Activated CD4-positive, alpha-beta memory T cell treated with anti-CD3 and anti-CD28 coated beads, Interleukin-2, amount 10 ng/mL, durations not matched to agents 7 days and 5 days (primary cell): ENCODE measurements around the gene USP6NL. TPM values are rescaled to one million over a fixed set of nuclear protein-coding genes. Genes with fewer than 3 reads are reported as not detected.

Source experiments
- CTCF ChIA-PET: fragments of 350-600 bp; sonication (Branson Sonifier 250); formaldehyde crosslinking; loops from one replicate; lab custom pipeline; 2021; ENCODE audit warnings: antibody characterized with exemption, inconsistent platforms; lab: Charles Lee
- POLR2A ChIA-PET: fragments of 350-600 bp; sonication (Branson Sonifier 250); formaldehyde crosslinking; loops from one replicate; lab custom pipeline; 2021; ENCODE audit warnings: antibody characterized with exemption; lab: Charles Lee
- DNase-seq: peaks from one replicate; pipeline ENCODE4 v3.0.0-alpha.2; 2020
- H3K27ac Mint-ChIP-seq: one replicate; pipeline ENCODE4 v1.8.0; 2021; ENCODE audit warnings: mild to moderate bottlenecking, mixed read lengths
- H3K27me3 Mint-ChIP-seq: one replicate; pipeline ENCODE4 v1.8.0; 2021; ENCODE audit warnings: mixed read lengths
- H3K36me3 Mint-ChIP-seq: one replicate; pipeline ENCODE4 v1.8.0; 2021; ENCODE audit warnings: low read depth, mixed read lengths
- H3K4me1 Mint-ChIP-seq: one replicate; pipeline ENCODE4 v1.8.0; 2021; ENCODE audit warnings: mixed read lengths
- H3K4me3 Mint-ChIP-seq: one replicate; pipeline ENCODE4 v1.8.0; 2021; ENCODE audit warnings: mild to moderate bottlenecking, mixed read lengths
- H3K9me3 Mint-ChIP-seq: one replicate; pipeline ENCODE4 v1.8.0; 2021; ENCODE audit warnings: mixed read lengths
- total RNA-seq, 2 experiments: library from RNA; stranded (reverse); gene quantifications; one replicate each; pipeline ENCODE4 v1.2.3, GENCODE V29; 2021

The USP6NL gene
- total RNA-seq, 2 experiments from 2014 or later = 0.80 to 0.83 TPM

GRCh38 chr10:11530806-11531205, 80.6 kb downstream of the USP6NL start:
- H3K36me3 Mint-ChIP-seq = no peaks in the 10 kb centered on the region
- H3K4me1 Mint-ChIP-seq = peaks cover 8% of the 10 kb centered on the region
- ChIA-PET POLR2A (no interaction called here), CTCF (interaction anchor here (0.6 to 1.6 kb wide), 4 partner anchors 9 to 1980 kb away, joined by 3 to 5 read pairs (median 4); no protein-coding TSS in a partner anchor)
- no peaks in the 10 kb centered on the region for H3K9me3 Mint-ChIP-seq
- no peak for DNase-seq
- H3K27ac Mint-ChIP-seq = no peak overlapping the region
- H3K27me3 Mint-ChIP-seq = peaks cover 9% of the 10 kb centered on the region
- H3K4me3 Mint-ChIP-seq = no peak overlapping the region

DNA sequence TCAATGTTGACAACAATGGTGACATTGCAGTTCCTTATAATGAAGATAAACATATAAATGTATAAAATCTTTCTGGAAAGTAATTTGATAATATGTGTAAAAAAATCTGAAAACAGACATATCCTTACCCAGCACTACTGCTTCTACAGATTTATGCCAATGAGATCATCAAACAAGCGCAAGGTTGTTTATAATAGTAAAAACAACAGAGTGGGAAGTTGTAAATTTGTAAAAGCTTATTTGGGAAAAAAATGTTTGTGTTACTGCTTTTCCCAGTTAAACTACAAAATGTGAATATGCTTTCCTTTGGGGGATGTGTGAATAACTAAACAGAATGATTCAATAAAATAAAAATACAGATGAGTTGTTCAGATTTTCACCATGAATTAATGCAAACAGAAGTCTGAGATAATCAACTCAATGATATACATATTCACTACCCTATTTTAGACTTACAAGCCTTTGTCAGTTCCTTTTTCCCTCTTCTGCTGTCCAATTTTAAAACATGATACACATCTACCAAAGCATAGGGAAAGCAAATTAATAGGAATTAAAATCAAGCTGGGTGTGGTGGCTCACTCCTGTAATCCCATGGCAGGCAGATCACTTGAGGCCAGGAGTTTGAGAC, 82.1 kb downstream of the USP6NL start:
- Mint-ChIP-seq H3K27ac (no peak overlapping the region), H3K9me3 (no peaks in the 10 kb centered on the region), H3K4me1 (peaks cover 8% of the 10 kb centered on the region), H3K27me3 (peaks cover 5% of the 10 kb centered on the region), H3K36me3 (no peaks in the 10 kb centered on the region), H3K4me3 (no peak overlapping the region)
- CTCF ChIA-PET = no interaction called here
- no peak for DNase-seq
- POLR2A ChIA-PET = no interaction called here

DNA sequence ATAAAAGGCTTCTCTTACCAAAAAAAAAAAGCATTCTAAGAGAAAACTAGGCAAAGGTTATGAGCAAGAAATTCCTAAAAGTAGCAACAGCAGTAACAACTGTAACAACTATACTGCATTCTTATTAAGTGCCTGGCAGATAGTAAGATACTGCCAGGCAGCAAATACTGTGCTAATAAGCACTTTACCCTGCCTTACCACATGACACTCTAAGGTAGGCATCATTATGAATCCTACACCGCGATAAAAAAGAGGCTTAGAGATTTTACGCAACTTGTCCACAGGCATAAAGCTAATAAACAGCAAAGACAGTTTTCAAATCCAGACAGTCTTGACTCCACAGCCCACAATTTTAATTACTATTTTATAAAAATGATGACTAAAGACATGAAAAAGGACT, 83.2 kb downstream of the USP6NL start:
- Mint-ChIP-seq H3K27me3 (peaks cover 4% of the 10 kb centered on the region), H3K4me3 (no peak overlapping the region), H3K4me1 (peaks cover 8% of the 10 kb centered on the region), H3K9me3 (no peaks in the 10 kb centered on the region), H3K27ac (no peak overlapping the region), H3K36me3 (no peaks in the 10 kb centered on the region)
- ChIA-PET POLR2A (no interaction called here), CTCF (no interaction called here)
- DNase-seq = no peak

- peaks cover 8% of the 10 kb centered on the region for H3K4me1 Mint-ChIP-seq
- peaks cover 2% of the 10 kb centered on the region for H3K27me3 Mint-ChIP-seq
- POLR2A ChIA-PET = no interaction called here
- no peak overlapping the region for H3K27ac Mint-ChIP-seq
- no peaks in the 10 kb centered on the region for H3K9me3 Mint-ChIP-seq
- H3K36me3 Mint-ChIP-seq = no peaks in the 10 kb centered on the region
- peak overlapping the region; percentile 27 for H3K4me3 Mint-ChIP-seq
- CTCF ChIA-PET = no interaction called here
- no peak for DNase-seq
Measured at GRCh38 chr10:11527691-11528255, 83.7 kb downstream of the USP6NL start.

DNA sequence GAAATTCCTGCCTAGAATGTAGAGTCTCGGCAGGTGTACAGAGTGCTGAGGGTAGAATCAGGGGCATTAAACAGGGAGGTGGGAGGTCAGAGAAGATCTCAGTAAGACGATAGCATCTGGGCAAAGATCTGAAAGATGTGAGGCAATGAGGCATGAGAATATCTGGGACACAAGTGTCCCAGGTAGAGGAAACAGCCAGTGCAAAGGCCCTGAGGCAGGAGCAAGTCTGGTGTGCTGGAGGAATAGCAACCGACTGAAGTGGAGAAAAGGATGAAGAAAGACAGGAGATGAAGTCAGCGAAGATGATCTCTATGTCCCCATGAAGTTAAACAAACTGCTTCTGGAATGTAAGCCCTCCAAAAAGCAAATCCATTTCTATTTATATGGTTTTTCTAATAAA, 84.4 kb downstream of the USP6NL start:
- no peak overlapping the region for H3K27ac Mint-ChIP-seq
- H3K27me3 Mint-ChIP-seq = no peaks in the 10 kb centered on the region
- DNase-seq = no peak
- ChIA-PET CTCF (no interaction called here), POLR2A (no interaction called here)
- H3K9me3 Mint-ChIP-seq = no peaks in the 10 kb centered on the region
- no peaks in the 10 kb centered on the region for H3K36me3 Mint-ChIP-seq
- no peak overlapping the region for H3K4me3 Mint-ChIP-seq
- H3K4me1 Mint-ChIP-seq = peaks cover 8% of the 10 kb centered on the region

DNA sequence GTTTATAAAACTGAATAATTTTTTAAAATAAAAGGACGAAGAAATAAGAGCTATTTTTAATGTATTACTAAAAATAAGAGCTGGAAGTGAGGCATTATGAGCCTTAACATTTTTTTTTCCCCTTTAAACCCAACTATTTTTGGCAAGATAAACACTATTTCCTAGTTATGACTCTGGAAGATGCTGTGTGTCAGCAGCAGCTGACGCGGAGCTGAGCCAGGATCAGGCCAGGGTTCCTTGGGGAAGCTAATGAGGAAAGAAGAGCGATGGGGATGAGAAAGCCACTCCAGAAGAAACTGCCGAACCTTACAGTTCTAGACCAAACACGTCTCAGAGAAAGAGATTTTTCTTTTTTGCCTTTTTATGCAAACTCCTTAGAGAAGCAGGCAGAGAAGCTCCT, 85.9 kb downstream of the USP6NL start:
- Mint-ChIP-seq H3K27ac (no peak overlapping the region), H3K4me3 (no peak overlapping the region), H3K36me3 (no peaks in the 10 kb centered on the region), H3K9me3 (no peaks in the 10 kb centered on the region), H3K4me1 (peaks cover 8% of the 10 kb centered on the region), H3K27me3 (no peaks in the 10 kb centered on the region)
- ChIA-PET POLR2A (no interaction called here), CTCF (interaction anchor here (0.5 to 1.2 kb wide), 2 partner anchors 10 to 105 kb away, joined by 3 to 4 read pairs; no protein-coding TSS in a partner anchor)
- no peak for DNase-seq

GRCh38 chr10:11522821-11523245, 88.6 kb downstream of the USP6NL start:
- Mint-ChIP-seq H3K4me3 (no peak overlapping the region), H3K27ac (no peak overlapping the region), H3K9me3 (no peaks in the 10 kb centered on the region), H3K27me3 (no peaks in the 10 kb centered on the region), H3K36me3 (no peaks in the 10 kb centered on the region), H3K4me1 (peaks cover 7% of the 10 kb centered on the region)
- ChIA-PET POLR2A (no interaction called here), CTCF (interaction anchor here (1.2 to 6.2 kb wide), 2 partner anchors 202 to 235 kb away, joined by 3 to 47 read pairs; no protein-coding TSS in a partner anchor)
- DNase-seq = no peak

- peaks cover 5% of the 10 kb centered on the region for H3K4me1 Mint-ChIP-seq
- H3K4me3 Mint-ChIP-seq = no peak overlapping the region
- no peaks in the 10 kb centered on the region for H3K27me3 Mint-ChIP-seq
- DNase-seq = no peak
- ChIA-PET CTCF (interaction anchor here (1.1 to 6.2 kb wide), 3 partner anchors 11 to 236 kb away, joined by 3 to 47 read pairs (median 3); no protein-coding TSS in a partner anchor), POLR2A (no interaction called here)
- H3K9me3 Mint-ChIP-seq = no peaks in the 10 kb centered on the region
- no peak overlapping the region for H3K27ac Mint-ChIP-seq
- no peaks in the 10 kb centered on the region for H3K36me3 Mint-ChIP-seq
Measured at GRCh38 chr10:11521860-11522259, 89.6 kb downstream of the USP6NL start.

DNA sequence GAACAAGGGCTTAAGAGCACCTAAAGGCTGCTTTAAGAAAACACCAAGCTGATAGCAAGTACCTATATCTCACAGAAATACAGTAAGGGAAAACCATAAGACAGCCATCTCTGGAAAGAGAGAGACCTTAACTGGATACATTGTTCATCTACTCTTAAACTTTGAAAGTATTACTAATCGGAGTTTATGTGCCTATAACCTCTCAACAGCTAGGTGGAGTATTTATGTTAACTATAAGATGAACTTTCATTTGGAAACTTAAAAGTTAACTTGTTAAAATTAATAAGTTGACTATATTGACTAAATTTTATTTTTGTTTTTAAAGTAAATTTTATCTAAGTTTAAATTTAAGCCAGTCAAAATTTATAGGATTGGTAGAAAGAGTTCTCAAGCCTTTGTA, 90.6 kb downstream of the USP6NL start:
- Mint-ChIP-seq H3K4me3 (no peak overlapping the region), H3K4me1 (peaks cover 11% of the 10 kb centered on the region), H3K36me3 (no peaks in the 10 kb centered on the region), H3K27ac (no peak overlapping the region), H3K27me3 (no peaks in the 10 kb centered on the region), H3K9me3 (no peaks in the 10 kb centered on the region)
- no peak for DNase-seq
- ChIA-PET CTCF (interaction anchor here (6.2 kb wide), 1 partner anchor 236 kb away, joined by 47 read pairs; no protein-coding TSS in a partner anchor), POLR2A (no interaction called here)

DNA sequence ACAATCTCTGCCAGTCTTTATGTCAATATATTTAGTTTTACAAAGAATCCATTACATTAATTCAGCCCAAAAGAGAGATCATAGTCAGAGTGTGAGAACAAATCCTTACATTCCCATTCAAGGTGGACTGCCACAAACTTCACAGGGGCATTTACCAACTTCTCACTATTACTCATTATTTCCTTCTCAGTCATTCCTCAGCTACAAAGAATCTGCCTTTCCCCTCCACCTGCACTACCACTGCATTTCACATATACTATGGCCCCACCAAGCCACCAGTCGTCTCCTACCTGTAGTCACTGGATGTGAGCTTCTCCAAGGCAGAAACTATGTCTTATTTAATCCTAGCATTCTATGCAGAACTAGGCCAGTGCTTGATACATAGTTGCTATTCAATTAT, 94.3 kb downstream of the USP6NL start:
- H3K36me3 Mint-ChIP-seq = no peaks in the 10 kb centered on the region
- no peak overlapping the region for H3K27ac Mint-ChIP-seq
- H3K4me1 Mint-ChIP-seq = peaks cover 15% of the 10 kb centered on the region
- H3K4me3 Mint-ChIP-seq = no peak overlapping the region
- POLR2A ChIA-PET = no interaction called here
- no peaks in the 10 kb centered on the region for H3K9me3 Mint-ChIP-seq
- CTCF ChIA-PET = interaction anchor here (1.8 kb wide), 1 partner anchor 208 kb away, joined by 5 read pairs; no protein-coding TSS in a partner anchor
- DNase-seq = no peak
- peaks cover 9% of the 10 kb centered on the region for H3K27me3 Mint-ChIP-seq

DNA sequence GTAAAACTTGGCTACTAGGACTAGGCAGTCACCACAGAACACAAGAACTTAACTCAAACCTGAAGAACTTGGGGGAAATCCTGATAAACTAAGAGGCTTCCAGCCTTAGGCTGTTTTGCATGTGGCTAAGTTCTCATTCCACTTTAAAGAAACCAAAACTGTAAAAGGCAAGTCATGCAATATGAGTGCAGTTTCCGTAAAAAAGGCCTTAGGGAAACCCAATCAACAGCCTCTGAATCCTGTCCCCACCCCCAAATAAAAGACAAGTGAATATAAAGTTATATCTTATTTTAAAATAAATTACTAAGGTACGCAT, 95.1 kb downstream of the USP6NL start:
- Mint-ChIP-seq H3K27me3 (peaks cover 11% of the 10 kb centered on the region), H3K4me1 (peaks cover 15% of the 10 kb centered on the region), H3K9me3 (no peaks in the 10 kb centered on the region), H3K27ac (no peak overlapping the region), H3K4me3 (no peak overlapping the region), H3K36me3 (no peaks in the 10 kb centered on the region)
- DNase-seq = no peak
- ChIA-PET CTCF (interaction anchor here (1.0 to 5.9 kb wide), 5 partner anchors 96 to 304 kb away, joined by 3 to 71 read pairs (median 4); no protein-coding TSS in a partner anchor), POLR2A (interaction anchor here (1.4 to 1.7 kb wide), 2 partner anchors 194 to 241 kb away, joined by 3 to 4 read pairs; no protein-coding TSS in a partner anchor)

- Mint-ChIP-seq H3K27ac (no peak overlapping the region), H3K36me3 (no peaks in the 10 kb centered on the region), H3K27me3 (peaks cover 12% of the 10 kb centered on the region), H3K4me3 (no peak overlapping the region), H3K4me1 (peaks cover 15% of the 10 kb centered on the region), H3K9me3 (no peaks in the 10 kb centered on the region)
- peak; percentile 48 for DNase-seq
- CTCF ChIA-PET = interaction anchor here (0.7 to 5.9 kb wide), 14 partner anchors 10 to 305 kb away, joined by 3 to 71 read pairs (median 4); no protein-coding TSS in a partner anchor
- POLR2A ChIA-PET = interaction anchor here (1.4 to 1.7 kb wide), 2 partner anchors 195 to 242 kb away, joined by 3 to 4 read pairs; no protein-coding TSS in a partner anchor
Measured at GRCh38 chr10:11515596-11516430, 95.6 kb downstream of the USP6NL start.

DNA sequence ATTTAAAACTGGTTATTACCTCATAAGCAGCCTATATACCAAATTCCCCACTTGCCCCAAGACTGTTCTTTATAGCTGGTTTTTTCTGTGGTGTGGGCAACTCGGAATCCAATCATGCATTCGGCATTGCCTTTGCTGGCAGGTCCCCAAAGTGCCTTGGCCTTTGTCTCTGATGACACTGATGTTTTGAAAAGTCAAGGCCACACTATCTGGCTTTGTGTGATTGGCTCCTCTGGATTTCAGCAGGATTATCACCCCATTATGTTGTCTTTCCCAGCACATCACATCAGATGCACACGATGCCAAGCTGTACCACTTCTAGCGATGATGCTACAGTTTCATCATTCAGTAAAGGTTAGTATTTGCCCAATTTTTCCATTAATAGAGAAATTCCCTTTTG, 97.7 kb downstream of the USP6NL start:
- no peaks in the 10 kb centered on the region for H3K9me3 Mint-ChIP-seq
- POLR2A ChIA-PET = no interaction called here
- H3K27ac Mint-ChIP-seq = no peak overlapping the region
- H3K4me3 Mint-ChIP-seq = no peak overlapping the region
- no peaks in the 10 kb centered on the region for H3K36me3 Mint-ChIP-seq
- no peak for DNase-seq
- H3K4me1 Mint-ChIP-seq = peaks cover 15% of the 10 kb centered on the region
- peaks cover 16% of the 10 kb centered on the region for H3K27me3 Mint-ChIP-seq
- CTCF ChIA-PET = interaction anchor here (1.2 to 5.9 kb wide), 3 partner anchors 18 to 242 kb away, joined by 3 to 71 read pairs (median 5); no protein-coding TSS in a partner anchor
